Keratinocyte (primary cell): ENCODE measurements around the gene MIPOL1. TPM values are rescaled to one million over a fixed set of nuclear protein-coding genes. Genes with fewer than 3 reads are reported as not detected.

Experiments used
- DNase-seq: peaks from one replicate; pipeline ENCODE4 v3.0.0-alpha.2; 2011; ENCODE audit warnings: low read depth, missing footprints, low spot score
- FAIRE-seq: peaks from 2 replicates; lab custom pipeline; 2011; peaks lifted over from hg19 to GRCh38; lab: Jason Lieb, UNC
- H2AFZ ChIP-seq: 2 replicates; pipeline ENCODE4 v1.6.0; 2012; ENCODE audit warnings: low read length, control low read depth, inconsistent platforms; ENCODE audit not compliant: control insufficient read depth
- H3K27ac ChIP-seq: 2 replicates; pipeline ENCODE4 v1.5.1; 2011; ENCODE audit warnings: low read length; ENCODE audit not compliant: control insufficient read depth, insufficient read depth
- H3K27me3 ChIP-seq: 3 replicates; pipeline ENCODE4 v1.6.0; 2011; ENCODE audit warnings: low read length; ENCODE audit not compliant: control insufficient read depth, insufficient read depth; ENCODE audit errors: extremely low read depth
- H3K36me3 ChIP-seq, 2 experiments: 2 replicates in 1 of 2; 3 replicates in 1 of 2; pipeline ENCODE4 v1.5.1; 2011; ENCODE audit warnings: low read length in 2 of 2, mild to moderate bottlenecking in 1 of 2; ENCODE audit not compliant: control insufficient read depth in 2 of 2, insufficient read depth in 2 of 2; ENCODE audit errors: extremely low read depth in 1 of 2
- H3K4me1 ChIP-seq: 3 replicates; pipeline ENCODE4 v1.5.1; 2011; ENCODE audit warnings: low read length; ENCODE audit not compliant: control insufficient read depth, insufficient read depth; ENCODE audit errors: extremely low read depth
- H3K4me2 ChIP-seq: 3 replicates; pipeline ENCODE4 v1.6.0; 2011; ENCODE audit warnings: low read depth, low read length; ENCODE audit not compliant: control insufficient read depth, insufficient read depth; ENCODE audit errors: extremely low read depth
- H3K4me3 ChIP-seq, 3 experiments: fragments of 200-600 bp in 1 of 3; sonication (generic) in 1 of 3; 2 replicates in 2 of 3; 3 replicates in 1 of 3; pipeline ENCODE4 v1.5.1; 2011 to 2016; ENCODE audit warnings: low read length in 3 of 3, mild to moderate bottlenecking in 3 of 3, control low read depth in 2 of 3, inconsistent platforms in 1 of 3, low read depth in 1 of 3, mixed read lengths in 1 of 3, mixed run types in 1 of 3, moderate library complexity in 1 of 3; ENCODE audit not compliant: control insufficient read depth in 2 of 3, insufficient read depth in 2 of 3; ENCODE audit errors: extremely low read depth in 1 of 3
- H3K79me2 ChIP-seq: 2 replicates; pipeline ENCODE4 v1.6.0; 2012; ENCODE audit warnings: low read length; ENCODE audit not compliant: control insufficient read depth, insufficient read depth
- H3K9ac ChIP-seq: 3 replicates; pipeline ENCODE4 v1.6.0; 2011; ENCODE audit warnings: low read length; ENCODE audit not compliant: control insufficient read depth, insufficient read depth; ENCODE audit errors: extremely low read depth
- H3K9me1 ChIP-seq: 3 replicates; pipeline ENCODE4 v1.6.0; 2011; ENCODE audit warnings: low read length; ENCODE audit not compliant: control insufficient read depth, insufficient read depth; ENCODE audit errors: extremely low read depth
- H3K9me3 ChIP-seq: 2 replicates; pipeline ENCODE4 v1.5.1; 2012; ENCODE audit warnings: low read depth, low read length; ENCODE audit not compliant: control insufficient read depth
- H4K20me1 ChIP-seq: 3 replicates; pipeline ENCODE4 v1.6.0; 2011; ENCODE audit warnings: low read length; ENCODE audit not compliant: control insufficient read depth, insufficient read depth; ENCODE audit errors: extremely low read depth
- EZH2 ChIP-seq: IDR thresholded peaks from one replicate; pipeline ENCODE4 v1.6.1; 2012; ENCODE audit warnings: inconsistent platforms, mild to moderate bottlenecking, low read length, moderate library complexity
- dilution Hi-C: fragments of 300-500 bp; cut with MboI; formaldehyde crosslinking; loops from one replicate; pipeline ENCODE4 v1.7.0; 2020; ENCODE audit warnings: low sequenced_read_pairs; ENCODE audit not compliant: extremely low pct_ligation_motif_present
- polyA plus RNA-seq, 5 experiments: library from polyadenylated mRNA; depleted of rRNA in 3 of 5; stranded (reverse) in 3 of 5; stranded (forward) in 1 of 5; unstranded in 1 of 5; fragments of >200 nt; gene quantifications; 1 replicate in 1 of 5; 2 replicates in 3 of 5; 3 replicates in 1 of 5; pipeline versions ENCODE4 v1.2.1 to v1.2.3, GENCODE V29; 2011 to 2012; ENCODE audit warnings: missing spikeins in 2 of 5, low read depth in 1 of 5, low replicate concordance in 1 of 5
- TF ChIP-seq, protein P1 (sequence below), 3 experiments: IDR thresholded peaks in 1 of 3; conservative IDR thresholded peaks in 1 of 3; optimal IDR thresholded peaks in 1 of 3; 2 replicates in 2 of 3; 3 replicates in 1 of 3; pipeline versions ENCODE3 to v1.5.1; 2011; ENCODE audit warnings: low read length in 3 of 3, mild to moderate bottlenecking in 3 of 3, moderate library complexity in 2 of 3, control low read depth in 1 of 3, inconsistent platforms in 1 of 3; ENCODE audit not compliant: insufficient read depth in 2 of 3; ENCODE audit errors: extremely low read depth in 1 of 3

Gene MIPOL1
- polyA plus RNA-seq, 1 donor (not counting 4 experiments of a cell fraction or from before 2014, with no cell fraction given) = 10.9 TPM

DNA sequence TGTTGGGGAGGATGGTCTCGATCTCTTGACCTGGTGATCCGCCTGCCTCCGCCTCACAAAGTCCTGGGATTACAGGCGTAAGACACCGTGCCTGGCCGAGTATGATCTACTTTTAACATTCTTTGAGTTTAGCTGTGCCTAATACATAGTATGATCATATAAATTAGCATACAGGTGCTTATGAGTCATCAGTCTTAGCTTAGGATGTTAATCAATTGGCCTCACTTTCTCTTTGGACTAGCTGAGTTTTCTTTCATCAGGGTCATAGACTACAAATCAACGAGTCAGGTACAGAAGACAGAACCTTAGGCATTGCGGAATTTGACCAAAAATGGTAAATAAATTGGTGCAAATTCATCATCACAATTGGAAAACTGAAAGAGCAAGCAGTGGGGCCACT lies 27.5 kb upstream of the MIPOL1 start:
- no peak for TF ChIP-seq EZH2
- TF ChIP-seq, protein P1, sequence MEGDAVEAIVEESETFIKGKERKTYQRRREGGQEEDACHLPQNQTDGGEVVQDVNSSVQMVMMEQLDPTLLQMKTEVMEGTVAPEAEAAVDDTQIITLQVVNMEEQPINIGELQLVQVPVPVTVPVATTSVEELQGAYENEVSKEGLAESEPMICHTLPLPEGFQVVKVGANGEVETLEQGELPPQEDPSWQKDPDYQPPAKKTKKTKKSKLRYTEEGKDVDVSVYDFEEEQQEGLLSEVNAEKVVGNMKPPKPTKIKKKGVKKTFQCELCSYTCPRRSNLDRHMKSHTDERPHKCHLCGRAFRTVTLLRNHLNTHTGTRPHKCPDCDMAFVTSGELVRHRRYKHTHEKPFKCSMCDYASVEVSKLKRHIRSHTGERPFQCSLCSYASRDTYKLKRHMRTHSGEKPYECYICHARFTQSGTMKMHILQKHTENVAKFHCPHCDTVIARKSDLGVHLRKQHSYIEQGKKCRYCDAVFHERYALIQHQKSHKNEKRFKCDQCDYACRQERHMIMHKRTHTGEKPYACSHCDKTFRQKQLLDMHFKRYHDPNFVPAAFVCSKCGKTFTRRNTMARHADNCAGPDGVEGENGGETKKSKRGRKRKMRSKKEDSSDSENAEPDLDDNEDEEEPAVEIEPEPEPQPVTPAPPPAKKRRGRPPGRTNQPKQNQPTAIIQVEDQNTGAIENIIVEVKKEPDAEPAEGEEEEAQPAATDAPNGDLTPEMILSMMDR (optimal IDR thresholded peaks at IDR 0.05 in 1 of 3, IDR thresholded peaks at IDR 0.05 in 1 of 3, conservative IDR thresholded peaks at IDR 0.05 in 1 of 3; ENCODE audit: extremely low read depth in 1 of 3, insufficient read depth in 2 of 3, low read length in 3 of 3) = no peak
- H3K36me3 ChIP-seq = no peaks in the 10 kb centered on the region
- H3K4me1 ChIP-seq = peaks cover 10% of the 10 kb centered on the region
- no peak overlapping the region for H2AFZ ChIP-seq
- H3K27me3 ChIP-seq = no peaks in the 10 kb centered on the region
- no peak overlapping the region for H3K4me2 ChIP-seq
- no peaks in the 10 kb centered on the region for H3K79me2 ChIP-seq
- H4K20me1 ChIP-seq = no peaks in the 10 kb centered on the region
- H3K9me1 ChIP-seq = no peaks in the 10 kb centered on the region
- dilution Hi-C loops = no loop called here
- no peak overlapping the region for H3K4me3 ChIP-seq
- no peaks in the 10 kb centered on the region for H3K9me3 ChIP-seq
- H3K27ac ChIP-seq = no peak overlapping the region
- no peak for FAIRE-seq
- DNase-seq = no peak
- no peak overlapping the region for H3K9ac ChIP-seq

GRCh38 chr14:37170993-37171392 lies 26.7 kb upstream of the MIPOL1 start:
- FAIRE-seq (no peak), DNase-seq (no peak)
- Histone ChIP-seq H3K36me3 (no peaks in the 10 kb centered on the region), H3K27ac (no peak overlapping the region), H3K27me3 (no peaks in the 10 kb centered on the region), H3K4me3 (no peak overlapping the region), H4K20me1 (no peaks in the 10 kb centered on the region), H3K9me3 (no peaks in the 10 kb centered on the region), H3K4me1 (peaks cover 10% of the 10 kb centered on the region), H3K79me2 (no peaks in the 10 kb centered on the region), H3K4me2 (no peak overlapping the region), H2AFZ (no peak overlapping the region), H3K9ac (no peak overlapping the region), H3K9me1 (no peaks in the 10 kb centered on the region)
- TF ChIP-seq, protein P1 (optimal IDR thresholded peaks at IDR 0.05 in 1 of 3, IDR thresholded peaks at IDR 0.05 in 1 of 3, conservative IDR thresholded peaks at IDR 0.05 in 1 of 3; ENCODE audit: extremely low read depth in 1 of 3, insufficient read depth in 2 of 3, low read length in 3 of 3) = no peak
- TF ChIP-seq EZH2 = no peak
- dilution Hi-C loops = no loop called here
